Lung (tissue), 12 donors: ENCODE measurements around the gene RALGAPA2. TPM values are rescaled to one million over a fixed set of nuclear protein-coding genes. Genes with fewer than 3 reads are reported as not detected.

Experiments used
- ATAC-seq: fragments of 200-7000 bp; cut with Tn5 transposase; one replicate; pipeline ENCODE4 v1.9.1; 2020; ENCODE audit warnings: moderate number of reproducible peaks; ENCODE audit not compliant: insufficient read depth, low FRiP score
- DNase-seq, 3 donors: peaks; one replicate each; pipeline ENCODE4 v3.0.0-alpha.2; 2013 to 2017
- H3K27ac ChIP-seq, 2 donors: one replicate each; pipeline ENCODE4 v1.5.1; 2013; ENCODE audit warnings: mild to moderate bottlenecking in 2 of 2, moderate library complexity in 2 of 2, control low read depth in 1 of 2, inconsistent platforms in 1 of 2, low read depth in 1 of 2, low read length in 1 of 2
- H3K27me3 ChIP-seq, 3 donors: one replicate each; pipeline ENCODE4 v1.5.1; 2013; ENCODE audit warnings: low read length in 2 of 3; ENCODE audit not compliant: control insufficient read depth in 3 of 3, insufficient read depth in 3 of 3
- H3K36me3 ChIP-seq, 4 donors: one replicate each; pipeline ENCODE4 v1.5.1; 2013; ENCODE audit warnings: low read length in 4 of 4, mild to moderate bottlenecking in 1 of 4, moderate library complexity in 1 of 4; ENCODE audit not compliant: control insufficient read depth in 4 of 4, insufficient read depth in 4 of 4
- H3K4me1 ChIP-seq, 5 donors: one replicate each; pipeline ENCODE4 v1.5.1; 2013; ENCODE audit warnings: low read length in 5 of 5, mild to moderate bottlenecking in 2 of 5, moderate library complexity in 1 of 5; ENCODE audit not compliant: control insufficient read depth in 5 of 5, insufficient read depth in 5 of 5
- H3K4me3 ChIP-seq: one replicate; pipeline ENCODE4 v1.5.1; 2013; ENCODE audit warnings: mild to moderate bottlenecking, control low read depth, moderate library complexity
- H3K9ac ChIP-seq, 2 donors: one replicate each; pipeline ENCODE4 v1.5.1; 2013; ENCODE audit warnings: low read length in 2 of 2, control low read depth in 1 of 2; ENCODE audit not compliant: insufficient read depth in 1 of 2
- H3K9me3 ChIP-seq, 4 donors: one replicate each; pipeline ENCODE4 v1.5.1; 2013; ENCODE audit warnings: low read length in 3 of 4, mild to moderate bottlenecking in 1 of 4, moderate library complexity in 1 of 4; ENCODE audit not compliant: control insufficient read depth in 4 of 4, insufficient read depth in 3 of 4
- WGBS, 2 donors: extraction: QIAGEN DNeasy Blood & Tissue Kit; methylation state at CpG; one replicate each; pipeline ENCODE4 v1.1.7; 2013; 5-methylcytosine and 5-hydroxymethylcytosine counted together
- polyA plus RNA-seq, 2 donors: library from polyadenylated mRNA; stranded (reverse); fragments of 200-250 nt; gene quantifications; one replicate each; pipeline ENCODE4 v1.2.1, GENCODE V29; 2013
- total RNA-seq, 2 donors: library from RNA; depleted of rRNA in 1 of 2; stranded (reverse); fragments of >200 nt in 1 of 2; gene quantifications; one replicate each; pipeline ENCODE4 v1.2.1, GENCODE V29; 2014 to 2021
- TF ChIP-seq, protein P1 (sequence below): IDR thresholded peaks from 2 replicates; pipeline ENCODE4 v1.5.1; 2012; ENCODE audit warnings: mild to moderate bottlenecking; ENCODE audit errors: control extremely low read depth, extremely low read depth
- donor health status: control.
- donor health status: control.
- donor health status: Bipolar disorder and iron deficiency.
- donor health status: healthy.
- donor health status: DM: yes; HTN: yes; CAD: no.

Gene RALGAPA2
- total and polyA plus RNA-seq, 4 donors = 12.1 to 83.4 (median 55.6) TPM

- ATAC-seq = no peak
- Histone ChIP-seq H3K9ac (no peak overlapping the region), H3K27me3 (peaks cover 40 to 82% (median 65%) of the 10 kb centered on the region in 3 donors), H3K36me3 (no peaks in the 10 kb centered on the region), H3K9me3 (peaks cover 0 to 8% (median 0%) of the 10 kb centered on the region in 4 donors), H3K4me3 (no peak overlapping the region), H3K4me1 (peaks cover 0 to 20% (median 3%) of the 10 kb centered on the region in 5 donors), H3K27ac (no peak overlapping the region)
- DNase-seq = no peak
- 13% methylated on average over 10 of the region's 10 CpGs for WGBS, 2 donors
- TF ChIP-seq, protein P1, sequence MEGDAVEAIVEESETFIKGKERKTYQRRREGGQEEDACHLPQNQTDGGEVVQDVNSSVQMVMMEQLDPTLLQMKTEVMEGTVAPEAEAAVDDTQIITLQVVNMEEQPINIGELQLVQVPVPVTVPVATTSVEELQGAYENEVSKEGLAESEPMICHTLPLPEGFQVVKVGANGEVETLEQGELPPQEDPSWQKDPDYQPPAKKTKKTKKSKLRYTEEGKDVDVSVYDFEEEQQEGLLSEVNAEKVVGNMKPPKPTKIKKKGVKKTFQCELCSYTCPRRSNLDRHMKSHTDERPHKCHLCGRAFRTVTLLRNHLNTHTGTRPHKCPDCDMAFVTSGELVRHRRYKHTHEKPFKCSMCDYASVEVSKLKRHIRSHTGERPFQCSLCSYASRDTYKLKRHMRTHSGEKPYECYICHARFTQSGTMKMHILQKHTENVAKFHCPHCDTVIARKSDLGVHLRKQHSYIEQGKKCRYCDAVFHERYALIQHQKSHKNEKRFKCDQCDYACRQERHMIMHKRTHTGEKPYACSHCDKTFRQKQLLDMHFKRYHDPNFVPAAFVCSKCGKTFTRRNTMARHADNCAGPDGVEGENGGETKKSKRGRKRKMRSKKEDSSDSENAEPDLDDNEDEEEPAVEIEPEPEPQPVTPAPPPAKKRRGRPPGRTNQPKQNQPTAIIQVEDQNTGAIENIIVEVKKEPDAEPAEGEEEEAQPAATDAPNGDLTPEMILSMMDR = no peak
Observed at GRCh38 chr20:20370094-20370575, 342.3 kb downstream of the RALGAPA2 start.

- H3K9ac ChIP-seq = no peak overlapping the region
- DNase-seq (peak in 1 of 3 donors; percentile 31), ATAC-seq (no peak)
- WGBS, 2 donors = 2% methylated on average over 77 to 86 of the region's 86 CpGs
- H3K4me3 ChIP-seq = no peak overlapping the region
- peaks cover 0 to 8% (median 0%) of the 10 kb centered on the region in 4 donors for H3K9me3 ChIP-seq
- no peaks in the 10 kb centered on the region for H3K36me3 ChIP-seq
- H3K27ac ChIP-seq = no peak overlapping the region
- H3K27me3 ChIP-seq = peaks cover 44 to 81% (median 67%) of the 10 kb centered on the region in 3 donors
- peaks cover 0 to 21% (median 3%) of the 10 kb centered on the region in 5 donors for H3K4me1 ChIP-seq
- TF ChIP-seq, protein P1 = no peak
Observed at GRCh38 chr20:20369250-20370093, 343.0 kb downstream of the RALGAPA2 start.

DNA sequence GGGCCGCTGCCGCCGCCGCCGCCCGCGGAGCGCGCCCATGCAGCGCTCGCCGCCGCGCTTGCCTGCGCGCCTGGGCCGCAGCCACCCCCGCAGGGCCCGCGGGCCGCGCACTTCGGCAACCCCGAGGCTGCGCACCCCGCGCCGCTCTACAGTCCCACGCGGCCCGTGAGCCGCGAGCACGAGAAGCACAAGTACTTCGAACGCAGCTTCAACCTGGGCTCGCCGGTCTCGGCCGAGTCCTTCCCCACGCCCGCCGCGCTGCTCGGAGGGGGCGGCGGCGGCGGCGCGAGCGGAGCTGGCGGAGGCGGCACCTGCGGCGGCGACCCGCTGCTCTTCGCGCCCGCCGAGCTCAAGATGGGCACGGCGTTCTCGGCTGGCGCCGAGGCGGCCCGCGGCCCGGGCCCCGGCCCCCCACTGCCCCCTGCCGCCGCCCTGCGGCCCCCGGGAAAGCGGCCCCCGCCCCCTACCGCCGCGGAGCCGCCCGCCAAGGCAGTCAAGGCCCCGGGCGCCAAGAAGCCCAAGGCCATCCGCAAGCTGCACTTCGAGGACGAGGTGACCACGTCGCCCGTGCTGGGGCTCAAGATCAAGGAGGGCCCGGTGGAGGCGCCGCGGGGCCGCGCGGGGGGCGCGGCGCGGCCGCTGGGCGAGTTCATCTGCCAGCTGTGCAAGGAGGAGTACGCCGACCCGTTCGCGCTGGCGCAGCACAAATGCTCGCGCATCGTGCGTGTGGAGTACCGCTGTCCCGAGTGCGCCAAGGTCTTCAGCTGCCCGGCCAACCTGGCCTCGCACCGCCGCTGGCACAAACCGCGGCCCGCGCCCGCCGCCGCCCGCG lies 343.8 kb downstream of the RALGAPA2 start:
- 1% methylated on average over 88 to 130 of the region's 130 CpGs for WGBS, 2 donors
- Histone ChIP-seq H3K9me3 (peaks cover 0 to 8% (median 0%) of the 10 kb centered on the region in 4 donors), H3K27ac (no peak overlapping the region), H3K9ac (no peak overlapping the region), H3K4me3 (no peak overlapping the region), H3K36me3 (no peaks in the 10 kb centered on the region), H3K27me3 (peaks cover 50 to 80% (median 67%) of the 10 kb centered on the region in 3 donors), H3K4me1 (peaks cover 0 to 28% (median 3%) of the 10 kb centered on the region in 5 donors)
- DNase-seq = peak in 1 of 3 donors; percentile 11
- no peak for ATAC-seq
- TF ChIP-seq, protein P1 = no peak
